ENCODE results near the gene PSMD1.

DNA sequence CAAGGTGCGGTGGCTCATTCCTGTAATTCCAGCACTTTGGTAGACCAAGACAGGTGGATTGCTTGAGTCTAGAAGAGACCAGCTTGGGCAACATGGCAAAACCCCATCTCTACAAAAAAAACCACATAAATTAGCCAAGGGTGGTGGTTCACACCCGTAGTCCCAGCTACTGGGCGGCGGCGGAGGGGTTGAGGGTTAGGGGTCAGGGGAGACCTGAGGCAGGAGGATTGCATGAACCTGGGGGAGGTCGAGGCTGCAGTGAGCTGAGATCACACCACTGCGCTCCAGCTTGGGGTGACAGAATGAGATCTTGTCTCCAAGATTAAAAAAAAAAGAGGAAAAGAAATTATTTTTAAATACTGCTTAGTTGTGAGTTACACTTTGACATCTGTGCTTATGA, 69.5 kb downstream of the PSMD1 start:
- TF ChIP-seq EZH2 (IDR thresholded peaks at IDR 0.05; ENCODE audit: insufficient read depth, poor library complexity, severe bottlenecking) (no peak), EZH2phosphoT487 (IDR thresholded peaks at IDR 0.05; ENCODE audit: insufficient read depth, low read depth) (no peak)

Data from GM23248 (cell line).